H9 (cell line): ENCODE data around the gene MTFP1. TPM values are rescaled to one million over a fixed set of nuclear protein-coding genes. Genes with fewer than 3 reads are reported as not detected.
A peak's percentile ranks its signal among the peaks of the same experiment; 100 is the strongest.

Experiments used
- DNase-seq: peaks from one replicate; pipeline ENCODE4 v3.0.0-alpha.2; 2017
- H2AFZ ChIP-seq: one replicate; pipeline ENCODE4 v1.6.1; 2013; ENCODE audit warnings: mild to moderate bottlenecking, low read length, control low read depth, moderate library complexity
- H2AK5ac ChIP-seq: 2 replicates; pipeline ENCODE4 v1.6.1; 2013; ENCODE audit warnings: low read length, control low read depth, mixed read lengths; ENCODE audit not compliant: insufficient read length
- H2BK120ac ChIP-seq: one replicate; pipeline ENCODE4 v1.6.1; 2013; ENCODE audit warnings: low read depth, mild to moderate bottlenecking, low read length, control low read depth, inconsistent platforms; ENCODE audit not compliant: poor library complexity, severe bottlenecking
- H2BK12ac ChIP-seq: 2 replicates; pipeline ENCODE4 v1.6.1; 2013; ENCODE audit warnings: low read length, control low read depth, mixed read lengths, low read depth; ENCODE audit not compliant: insufficient read length
- H2BK15ac ChIP-seq: 2 replicates; pipeline ENCODE4 v1.6.1; 2013; ENCODE audit warnings: low read depth, low read length, control low read depth
- H2BK20ac ChIP-seq: one replicate; pipeline ENCODE4 v1.6.1; 2013; ENCODE audit warnings: low read depth, mild to moderate bottlenecking, low read length, control low read depth, inconsistent platforms; ENCODE audit not compliant: poor library complexity, severe bottlenecking
- H2BK5ac ChIP-seq: 2 replicates; pipeline ENCODE4 v1.6.1; 2013; ENCODE audit warnings: low read length, control low read depth, mixed read lengths; ENCODE audit not compliant: insufficient read length
- H3K14ac ChIP-seq: 2 replicates; pipeline ENCODE4 v1.6.1; 2013; ENCODE audit warnings: low read length, control low read depth; ENCODE audit not compliant: insufficient read depth
- H3K18ac ChIP-seq: 2 replicates; pipeline ENCODE4 v1.6.1; 2013; ENCODE audit warnings: low read depth, mild to moderate bottlenecking, mixed read lengths, low read length, control low read depth; ENCODE audit not compliant: insufficient read length
- H3K23ac ChIP-seq: 2 replicates; pipeline ENCODE4 v1.6.1; 2013; ENCODE audit warnings: low read length, control low read depth, mixed read lengths, low read depth; ENCODE audit not compliant: insufficient read length
- H3K23me2 ChIP-seq: 2 replicates; pipeline ENCODE4 v1.6.1; 2013; ENCODE audit warnings: low read depth, mild to moderate bottlenecking, mixed read lengths, low read length, control low read depth; ENCODE audit not compliant: insufficient read length, poor library complexity, severe bottlenecking
- H3K27ac ChIP-seq: 2 replicates; pipeline ENCODE4 v1.5.1; 2013; ENCODE audit warnings: low read length, control low read depth, mixed read lengths, low read depth; ENCODE audit not compliant: insufficient read length
- H3K27me3 ChIP-seq: 2 replicates; pipeline ENCODE4 v1.6.1; 2013; ENCODE audit warnings: low read length, control low read depth, inconsistent platforms; ENCODE audit not compliant: insufficient read depth
- H3K4ac ChIP-seq: 2 replicates; pipeline ENCODE4 v1.6.1; 2013; ENCODE audit warnings: low read depth, mild to moderate bottlenecking, control low read depth, inconsistent platforms, low read length, moderate library complexity
- H3K4me1 ChIP-seq: 2 replicates; pipeline ENCODE4 v1.6.1; 2013; ENCODE audit warnings: low read length, control low read depth, inconsistent platforms; ENCODE audit not compliant: insufficient read depth
- H3K4me2 ChIP-seq: 2 replicates; pipeline ENCODE4 v1.6.1; 2013; ENCODE audit warnings: low read length, control low read depth, mixed read lengths; ENCODE audit not compliant: insufficient read length, insufficient read depth
- H3K56ac ChIP-seq: 2 replicates; pipeline ENCODE4 v1.6.1; 2013; ENCODE audit warnings: low read depth, mild to moderate bottlenecking, mixed read lengths, low read length, control low read depth; ENCODE audit not compliant: insufficient read length
- H3K79me1 ChIP-seq: 2 replicates; pipeline ENCODE4 v1.6.1; 2013; ENCODE audit warnings: low read depth, mild to moderate bottlenecking, moderate library complexity, low read length, control low read depth, inconsistent platforms; ENCODE audit not compliant: insufficient read depth, poor library complexity, severe bottlenecking
- H3K79me2 ChIP-seq: 2 replicates; pipeline ENCODE4 v1.6.1; 2013; ENCODE audit warnings: low read length, control low read depth, inconsistent platforms; ENCODE audit not compliant: insufficient read depth
- H3K9ac ChIP-seq: 2 replicates; pipeline ENCODE4 v1.6.1; 2013; ENCODE audit warnings: low read length, control low read depth, mixed read lengths; ENCODE audit not compliant: insufficient read length; ENCODE audit errors: extremely low read depth
- H3K9me3 ChIP-seq: one replicate; pipeline ENCODE4 v1.6.1; 2013; ENCODE audit warnings: low read depth, low read length, inconsistent platforms; ENCODE audit not compliant: control insufficient read depth
- H3T11ph ChIP-seq: one replicate; pipeline ENCODE4 v1.6.1; 2013; ENCODE audit warnings: mild to moderate bottlenecking, low read length, control low read depth, inconsistent platforms
- H4K20me1 ChIP-seq: one replicate; pipeline ENCODE4 v1.6.1; 2013; ENCODE audit not compliant: control insufficient read depth, insufficient read length, insufficient read depth
- H4K5ac ChIP-seq: 2 replicates; pipeline ENCODE4 v1.6.1; 2013; ENCODE audit warnings: low read depth, mild to moderate bottlenecking, mixed read lengths, low read length, control low read depth; ENCODE audit not compliant: insufficient read length
- H4K8ac ChIP-seq: replicated peaks from 2 replicates; pipeline ENCODE4 v1.6.1; 2013; ENCODE audit warnings: low read length, control low read depth, mixed read lengths, low read depth; ENCODE audit not compliant: insufficient read length
- H4K91ac ChIP-seq: 2 replicates; pipeline ENCODE4 v1.6.1; 2013; ENCODE audit warnings: low read depth, mild to moderate bottlenecking, moderate library complexity, mixed read lengths, low read length, control low read depth; ENCODE audit not compliant: insufficient read length
- H3K27ac Mint-ChIP-seq, 3 experiments: 2 replicates in 2 of 3; 3 replicates in 1 of 3; pipeline ENCODE4 v1.8.0; 2020 to 2021; ENCODE audit warnings: mixed read lengths in 3 of 3, mild to moderate bottlenecking in 1 of 3, moderate library complexity in 1 of 3
- H3K27me3 Mint-ChIP-seq: 2 replicates; pipeline ENCODE4 v1.8.0; 2021; ENCODE audit warnings: low read depth, mild to moderate bottlenecking, moderate library complexity, mixed read lengths
- H3K36me3 Mint-ChIP-seq, 3 experiments: 2 replicates in 2 of 3; 3 replicates in 1 of 3; pipeline ENCODE4 v1.8.0; 2020 to 2021; ENCODE audit warnings: low read depth in 3 of 3, mixed read lengths in 3 of 3; ENCODE audit not compliant: insufficient read depth in 1 of 3
- H3K4me1 Mint-ChIP-seq, 2 experiments: 2 replicates each; pipeline ENCODE4 v1.8.0; 2020; ENCODE audit warnings: mixed read lengths in 2 of 2
- H3K4me3 Mint-ChIP-seq, 2 experiments: 2 replicates in 1 of 2; 3 replicates in 1 of 2; pipeline ENCODE4 v1.8.0; 2020 to 2021; ENCODE audit warnings: mild to moderate bottlenecking in 2 of 2, mixed read lengths in 2 of 2, moderate library complexity in 1 of 2
- H3K9me3 Mint-ChIP-seq, 2 experiments: 2 replicates in 1 of 2; 3 replicates in 1 of 2; pipeline ENCODE4 v1.8.0; 2020; ENCODE audit warnings: mild to moderate bottlenecking in 2 of 2, mixed read lengths in 2 of 2, moderate library complexity in 1 of 2
- WGBS: extraction: QIAGEN DNeasy Blood & Tissue Kit; methylation state at CpG from one replicate; pipeline ENCODE4 v1.1.7; 2013; ENCODE audit warnings: missing lambda C conversion rate, low lambda C conversion rate, mixed read lengths; ENCODE audit not compliant: insufficient read length; ENCODE audit errors: extremely low coverage; 5-methylcytosine and 5-hydroxymethylcytosine counted together
- total RNA-seq: library from RNA; stranded (reverse); gene quantifications from 2 replicates; pipeline ENCODE4 v1.2.1, GENCODE V29; 2021
- TF ChIP-seq, protein P1 (sequence below): fragments of 200-600 bp; sonication (generic); conservative IDR thresholded peaks from 3 replicates; pipeline ENCODE4 v1.8.0; 2021; ENCODE audit warnings: antibody characterized with exemption, mild to moderate bottlenecking

The MTFP1 gene
- total RNA-seq, 1 experiment from 2014 or later, result 46.8 TPM

- peak overlapping the region in 1 of 3 experiments; percentile 61; a peak in 2 of 7 replicates for H3K27ac Mint-ChIP-seq
- WGBS, result no CpG with 5 or more reads among the region's 6 CpGs
Observed at GRCh38 chr22:30453731-30454510, 28.4 kb downstream of the MTFP1 start.

More at GRCh38 chr22:30453731-30454510, 28.4 kb downstream of the MTFP1 start:
- Mint-ChIP-seq H3K4me3 (no peak overlapping the region), H3K9me3 (no peaks in the 10 kb centered on the region), H3K27me3 (peaks cover 7% of the 10 kb centered on the region), H3K36me3 (no peaks in the 10 kb centered on the region), H3K4me1 (no peaks in the 10 kb centered on the region)
- H2BK5ac ChIP-seq, result no peak overlapping the region
- no peaks in the 10 kb centered on the region for H3K23me2 ChIP-seq
- H2BK15ac ChIP-seq, result no peak overlapping the region
- H3K4me1 ChIP-seq, result no peaks in the 10 kb centered on the region
- no peak overlapping the region for H2AFZ ChIP-seq
- H2BK20ac ChIP-seq, result no peak overlapping the region
- H3K23ac ChIP-seq, result no peak overlapping the region
- no peak overlapping the region for H3K9ac ChIP-seq
- H3K18ac ChIP-seq, result no peak overlapping the region
- no peaks in the 10 kb centered on the region for H3K79me2 ChIP-seq
- H3K27me3 ChIP-seq, result no peaks in the 10 kb centered on the region
- H4K20me1 ChIP-seq, result no peaks in the 10 kb centered on the region
- no peak overlapping the region for H3K4me2 ChIP-seq
- H2BK12ac ChIP-seq, result no peak overlapping the region
- DNase-seq, result no peak
- no peak overlapping the region for H4K91ac ChIP-seq
- H3K4ac ChIP-seq, result no peak overlapping the region
- H3K79me1 ChIP-seq, result no peaks in the 10 kb centered on the region
- TF ChIP-seq, protein P1, sequence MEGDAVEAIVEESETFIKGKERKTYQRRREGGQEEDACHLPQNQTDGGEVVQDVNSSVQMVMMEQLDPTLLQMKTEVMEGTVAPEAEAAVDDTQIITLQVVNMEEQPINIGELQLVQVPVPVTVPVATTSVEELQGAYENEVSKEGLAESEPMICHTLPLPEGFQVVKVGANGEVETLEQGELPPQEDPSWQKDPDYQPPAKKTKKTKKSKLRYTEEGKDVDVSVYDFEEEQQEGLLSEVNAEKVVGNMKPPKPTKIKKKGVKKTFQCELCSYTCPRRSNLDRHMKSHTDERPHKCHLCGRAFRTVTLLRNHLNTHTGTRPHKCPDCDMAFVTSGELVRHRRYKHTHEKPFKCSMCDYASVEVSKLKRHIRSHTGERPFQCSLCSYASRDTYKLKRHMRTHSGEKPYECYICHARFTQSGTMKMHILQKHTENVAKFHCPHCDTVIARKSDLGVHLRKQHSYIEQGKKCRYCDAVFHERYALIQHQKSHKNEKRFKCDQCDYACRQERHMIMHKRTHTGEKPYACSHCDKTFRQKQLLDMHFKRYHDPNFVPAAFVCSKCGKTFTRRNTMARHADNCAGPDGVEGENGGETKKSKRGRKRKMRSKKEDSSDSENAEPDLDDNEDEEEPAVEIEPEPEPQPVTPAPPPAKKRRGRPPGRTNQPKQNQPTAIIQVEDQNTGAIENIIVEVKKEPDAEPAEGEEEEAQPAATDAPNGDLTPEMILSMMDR, result peak; percentile 35; the same call in 2 of the 3 replicates
- no peak overlapping the region for H4K5ac ChIP-seq
- H3K9me3 ChIP-seq, result no peaks in the 10 kb centered on the region
- no peak overlapping the region for H4K8ac ChIP-seq
- no peak overlapping the region for H3T11ph ChIP-seq
- no peak overlapping the region for H2AK5ac ChIP-seq
- no peak overlapping the region for H3K56ac ChIP-seq
- H3K14ac ChIP-seq, result no peak overlapping the region
- H3K27ac ChIP-seq, result no peak overlapping the region
- no peak overlapping the region for H2BK120ac ChIP-seq
